ENCODE measurements around the gene MIOX.

The MIOX gene

DNA sequence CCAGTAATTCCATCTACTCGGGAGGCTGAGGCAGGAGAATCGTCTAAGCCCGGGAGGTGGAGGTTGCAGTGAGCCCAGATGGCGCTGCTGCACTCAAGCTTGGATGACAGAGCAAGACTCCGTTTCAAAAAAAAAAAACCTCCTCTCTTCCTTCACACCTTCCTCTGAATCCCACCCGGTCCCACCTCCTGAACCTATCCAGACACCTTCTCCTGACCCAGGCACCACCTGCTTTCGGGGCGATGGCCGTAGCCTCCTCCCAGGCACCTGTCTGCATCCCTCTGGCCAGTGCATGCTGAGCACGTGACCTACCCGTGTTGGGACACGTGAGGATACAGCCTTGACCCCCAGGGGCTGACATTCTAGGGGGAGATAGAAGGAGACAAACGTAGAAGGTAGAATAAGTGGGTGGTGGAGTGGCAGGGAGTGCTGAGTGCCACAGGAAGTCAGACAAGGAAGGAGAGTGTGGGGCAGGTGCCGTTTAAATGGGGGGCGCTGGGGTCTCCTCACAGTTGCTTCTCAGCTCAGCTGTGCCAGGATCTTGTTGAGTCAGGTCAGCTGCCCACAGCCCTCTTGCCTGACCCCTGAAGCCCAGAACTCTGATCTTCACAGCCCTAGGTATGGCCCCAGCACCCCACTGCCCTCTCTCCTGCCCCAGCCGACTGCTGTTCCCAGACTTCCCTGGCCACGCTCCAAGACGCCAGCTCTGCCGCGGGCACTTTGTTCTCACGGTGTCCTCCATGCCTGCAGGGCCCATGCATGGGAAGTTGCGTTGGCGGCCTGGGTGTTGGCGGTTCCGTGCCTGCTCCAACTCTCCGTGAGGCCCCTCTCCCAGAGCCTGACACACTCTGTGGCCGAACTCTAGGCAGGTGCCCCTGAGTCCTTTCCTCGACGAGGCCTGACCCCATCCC is 1.2 kb upstream of the MIOX start:
- no peak for TF ChIP-seq YY1 (IDR thresholded peaks at IDR 0.05; ENCODE audit: low read depth)
- TF ChIP-seq, protein P1, sequence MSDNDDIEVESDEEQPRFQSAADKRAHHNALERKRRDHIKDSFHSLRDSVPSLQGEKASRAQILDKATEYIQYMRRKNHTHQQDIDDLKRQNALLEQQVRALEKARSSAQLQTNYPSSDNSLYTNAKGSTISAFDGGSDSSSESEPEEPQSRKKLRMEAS (IDR thresholded peaks at IDR 0.05), result peak; percentile 45
- 0 out of 2 replicates have a peak, but pooled peaks have one; percentile 34 for TF ChIP-seq TCF12 (IDR thresholded peaks at IDR 0.05; ENCODE audit: low read depth)
- TF ChIP-seq EGR1 (IDR thresholded peaks at IDR 0.05), result no peak
- no peak for TF ChIP-seq CREB1 (IDR thresholded peaks at IDR 0.05; ENCODE audit: low read depth)
- TF ChIP-seq EP300 (IDR thresholded peaks at IDR 0.05; ENCODE audit: borderline replicate concordance), result no peak
- TF ChIP-seq TAF1 (IDR thresholded peaks at IDR 0.05; ENCODE audit: low read depth), result no peak
- peak; percentile 86 for TF ChIP-seq ZBTB7A (IDR thresholded peaks at IDR 0.05; ENCODE audit: low read depth)
- TF ChIP-seq NFIC (IDR thresholded peaks at IDR 0.05), result peak; percentile 73
- TF ChIP-seq, protein P2, sequence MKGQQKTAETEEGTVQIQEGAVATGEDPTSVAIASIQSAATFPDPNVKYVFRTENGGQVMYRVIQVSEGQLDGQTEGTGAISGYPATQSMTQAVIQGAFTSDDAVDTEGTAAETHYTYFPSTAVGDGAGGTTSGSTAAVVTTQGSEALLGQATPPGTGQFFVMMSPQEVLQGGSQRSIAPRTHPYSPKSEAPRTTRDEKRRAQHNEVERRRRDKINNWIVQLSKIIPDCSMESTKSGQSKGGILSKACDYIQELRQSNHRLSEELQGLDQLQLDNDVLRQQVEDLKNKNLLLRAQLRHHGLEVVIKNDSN (IDR thresholded peaks at IDR 0.05), result peak; percentile 76
- 0 out of 2 replicates have a peak, but pooled peaks have one; percentile 1 for TF ChIP-seq TEAD4 (IDR thresholded peaks at IDR 0.05)

DNA sequence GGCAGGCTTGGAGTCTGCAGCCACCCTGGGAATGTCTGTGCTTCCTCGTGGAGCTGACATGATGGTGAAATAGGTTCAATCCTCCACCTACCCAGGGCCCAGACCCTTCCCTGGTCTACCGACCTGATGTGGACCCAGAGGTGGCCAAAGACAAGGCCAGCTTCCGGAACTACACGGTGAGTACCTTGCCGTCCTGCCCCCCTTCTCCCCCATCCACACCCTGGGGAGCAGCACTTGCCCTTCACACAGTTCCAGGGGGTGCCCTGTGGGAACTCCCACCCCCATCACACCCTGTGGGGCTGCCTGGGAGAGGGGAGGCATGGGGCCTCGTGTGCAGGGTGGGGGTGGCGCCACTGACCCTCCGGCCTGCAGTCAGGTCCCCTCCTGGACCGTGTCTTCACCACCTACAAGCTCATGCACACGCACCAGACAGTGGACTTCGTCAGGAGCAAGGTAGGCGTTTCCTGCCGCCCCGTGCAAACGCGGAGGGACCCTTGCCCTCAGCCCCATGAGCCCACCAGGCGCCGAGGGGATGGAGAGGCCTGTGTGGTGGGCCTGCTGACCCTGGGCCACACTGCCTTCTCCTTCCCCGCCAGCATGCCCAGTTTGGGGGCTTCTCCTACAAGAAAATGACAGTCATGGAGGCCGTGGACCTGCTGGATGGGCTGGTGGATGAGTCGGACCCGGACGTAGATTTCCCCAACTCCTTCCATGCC is 789 bp downstream of the MIOX start:
- TF ChIP-seq ZBTB7A (IDR thresholded peaks at IDR 0.05; ENCODE audit: low read depth) (0 out of 2 replicates have a peak, but pooled peaks have one; percentile 17), TCF12 (IDR thresholded peaks at IDR 0.05; ENCODE audit: low read depth) (no peak)

DNA sequence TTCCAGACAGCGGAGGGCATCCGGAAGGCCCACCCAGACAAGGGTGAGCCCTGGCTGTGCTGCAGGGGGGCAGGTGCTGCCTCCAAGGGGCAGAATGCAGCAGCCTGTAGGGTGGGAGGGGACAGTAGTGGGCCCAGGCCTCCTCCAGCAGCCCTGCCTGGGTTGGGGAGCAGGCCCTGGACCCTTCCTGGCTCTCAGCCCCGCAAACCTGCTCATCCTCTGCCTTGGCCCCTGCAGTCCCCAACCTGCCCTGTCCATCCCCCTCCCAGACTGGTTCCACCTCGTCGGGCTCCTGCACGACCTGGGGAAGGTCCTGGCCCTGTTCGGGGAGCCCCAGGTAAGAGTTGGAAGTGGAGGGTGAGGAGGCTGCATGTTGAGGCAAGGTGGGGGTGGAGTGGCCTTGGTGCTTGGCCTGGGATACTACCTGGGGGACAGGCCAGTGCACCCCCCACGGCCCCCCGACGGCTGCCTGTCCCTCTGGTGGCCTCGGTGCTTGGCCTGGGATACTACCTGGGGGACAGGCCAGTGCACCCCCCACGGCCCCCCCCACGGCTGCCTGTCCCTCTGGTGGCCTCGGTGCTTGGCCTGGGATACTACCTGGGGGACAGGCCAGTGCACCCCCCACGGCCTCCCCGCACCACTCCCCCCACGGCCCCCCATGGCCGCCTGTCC is 1.5 kb downstream of the MIOX start:
- TF ChIP-seq FOXM1 (IDR thresholded peaks at IDR 0.05; ENCODE audit: borderline replicate concordance, low read depth) (no peak), RAD21 (IDR thresholded peaks at IDR 0.05; ENCODE audit: low read depth) (no peak), ZBTB7A (IDR thresholded peaks at IDR 0.05; ENCODE audit: low read depth) (no peak), TCF12 (IDR thresholded peaks at IDR 0.05; ENCODE audit: low read depth) (no peak), CREB1 (IDR thresholded peaks at IDR 0.05; ENCODE audit: low read depth) (no peak), NFIC (IDR thresholded peaks at IDR 0.05) (no peak), EP300 (IDR thresholded peaks at IDR 0.05; ENCODE audit: borderline replicate concordance) (no peak), TAF1 (IDR thresholded peaks at IDR 0.05; ENCODE audit: low read depth) (no peak), CEBPB (IDR thresholded peaks at IDR 0.05) (no peak), TEAD4 (IDR thresholded peaks at IDR 0.05) (no peak), EGR1 (IDR thresholded peaks at IDR 0.05) (no peak), YY1 (IDR thresholded peaks at IDR 0.05; ENCODE audit: low read depth) (no peak)
- TF ChIP-seq, protein P1 (IDR thresholded peaks at IDR 0.05), result no peak
- TF ChIP-seq, protein P2 (IDR thresholded peaks at IDR 0.05), result no peak
- TF ChIP-seq, protein P3, sequence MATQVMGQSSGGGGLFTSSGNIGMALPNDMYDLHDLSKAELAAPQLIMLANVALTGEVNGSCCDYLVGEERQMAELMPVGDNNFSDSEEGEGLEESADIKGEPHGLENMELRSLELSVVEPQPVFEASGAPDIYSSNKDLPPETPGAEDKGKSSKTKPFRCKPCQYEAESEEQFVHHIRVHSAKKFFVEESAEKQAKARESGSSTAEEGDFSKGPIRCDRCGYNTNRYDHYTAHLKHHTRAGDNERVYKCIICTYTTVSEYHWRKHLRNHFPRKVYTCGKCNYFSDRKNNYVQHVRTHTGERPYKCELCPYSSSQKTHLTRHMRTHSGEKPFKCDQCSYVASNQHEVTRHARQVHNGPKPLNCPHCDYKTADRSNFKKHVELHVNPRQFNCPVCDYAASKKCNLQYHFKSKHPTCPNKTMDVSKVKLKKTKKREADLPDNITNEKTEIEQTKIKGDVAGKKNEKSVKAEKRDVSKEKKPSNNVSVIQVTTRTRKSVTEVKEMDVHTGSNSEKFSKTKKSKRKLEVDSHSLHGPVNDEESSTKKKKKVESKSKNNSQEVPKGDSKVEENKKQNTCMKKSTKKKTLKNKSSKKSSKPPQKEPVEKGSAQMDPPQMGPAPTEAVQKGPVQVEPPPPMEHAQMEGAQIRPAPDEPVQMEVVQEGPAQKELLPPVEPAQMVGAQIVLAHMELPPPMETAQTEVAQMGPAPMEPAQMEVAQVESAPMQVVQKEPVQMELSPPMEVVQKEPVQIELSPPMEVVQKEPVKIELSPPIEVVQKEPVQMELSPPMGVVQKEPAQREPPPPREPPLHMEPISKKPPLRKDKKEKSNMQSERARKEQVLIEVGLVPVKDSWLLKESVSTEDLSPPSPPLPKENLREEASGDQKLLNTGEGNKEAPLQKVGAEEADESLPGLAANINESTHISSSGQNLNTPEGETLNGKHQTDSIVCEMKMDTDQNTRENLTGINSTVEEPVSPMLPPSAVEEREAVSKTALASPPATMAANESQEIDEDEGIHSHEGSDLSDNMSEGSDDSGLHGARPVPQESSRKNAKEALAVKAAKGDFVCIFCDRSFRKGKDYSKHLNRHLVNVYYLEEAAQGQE (IDR thresholded peaks at IDR 0.05; ENCODE audit: low read depth), result no peak

DNA sequence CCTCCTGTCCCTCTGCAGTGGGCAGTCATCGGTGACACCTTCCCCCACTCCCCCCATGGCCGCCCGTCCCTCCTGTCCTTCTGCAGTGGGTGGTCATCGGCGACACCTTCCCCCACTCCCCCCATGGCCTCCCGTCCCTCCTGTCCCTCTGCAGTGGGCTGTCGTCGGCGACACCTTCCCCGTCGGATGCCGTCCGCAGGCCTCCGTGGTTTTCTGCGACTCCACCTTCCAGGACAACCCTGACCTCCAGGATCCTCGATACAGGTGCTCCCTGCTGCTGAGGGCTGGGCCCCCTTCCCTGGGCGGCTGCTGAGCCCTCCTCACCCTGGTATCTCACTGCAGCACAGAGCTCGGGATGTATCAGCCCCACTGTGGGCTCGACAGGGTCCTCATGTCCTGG is 2.2 kb downstream of the MIOX start:
- TF ChIP-seq TCF12 (IDR thresholded peaks at IDR 0.05; ENCODE audit: low read depth) (no peak), RAD21 (IDR thresholded peaks at IDR 0.05; ENCODE audit: low read depth) (no peak), EP300 (IDR thresholded peaks at IDR 0.05; ENCODE audit: borderline replicate concordance) (no peak), FOXM1 (IDR thresholded peaks at IDR 0.05; ENCODE audit: borderline replicate concordance, low read depth) (no peak), YY1 (IDR thresholded peaks at IDR 0.05; ENCODE audit: low read depth) (no peak), CREB1 (IDR thresholded peaks at IDR 0.05; ENCODE audit: low read depth) (no peak), EGR1 (IDR thresholded peaks at IDR 0.05) (no peak), NFIC (IDR thresholded peaks at IDR 0.05) (no peak), CEBPB (IDR thresholded peaks at IDR 0.05) (no peak), ZBTB7A (IDR thresholded peaks at IDR 0.05; ENCODE audit: low read depth) (no peak), TEAD4 (IDR thresholded peaks at IDR 0.05) (no peak), TAF1 (IDR thresholded peaks at IDR 0.05; ENCODE audit: low read depth) (no peak)
- TF ChIP-seq, protein P1 (IDR thresholded peaks at IDR 0.05), result no peak
- TF ChIP-seq, protein P2 (IDR thresholded peaks at IDR 0.05), result no peak
- TF ChIP-seq, protein P3 (IDR thresholded peaks at IDR 0.05; ENCODE audit: low read depth), result no peak

All from Ishikawa (cell line).